Measurements from ENCODE around the gene P2RY13. TPM values are rescaled to one million over a fixed set of nuclear protein-coding genes. Genes with fewer than 3 reads are reported as not detected.

P2RY13 gene
- total RNA-seq, 3 donors from 2014 or later = 0.29 to 1.9 (median 1.5) TPM

DNA sequence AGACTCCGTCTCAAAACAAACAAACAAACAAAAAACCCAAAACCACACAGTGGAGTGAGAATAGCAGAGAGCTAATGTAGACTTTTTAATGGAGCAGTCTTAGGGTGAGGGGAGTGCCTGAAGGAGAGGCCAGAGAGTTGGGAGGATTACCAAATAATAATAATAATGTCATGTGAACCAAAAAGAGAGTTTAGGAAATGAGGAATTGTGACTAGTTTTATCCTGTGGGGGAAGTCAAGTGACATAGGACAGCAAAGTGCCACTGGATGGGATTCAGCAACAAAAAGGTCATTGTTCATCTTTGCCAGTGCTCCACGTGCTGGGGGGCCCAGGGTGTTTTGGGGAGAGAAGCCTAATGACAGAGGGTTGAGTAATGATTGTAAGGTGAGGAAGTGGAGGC is 25.6 kb downstream of the P2RY13 start:
- intact Hi-C loops (cut with DNase I, micrococcal nuclease) = no loop called here
- Histone ChIP-seq H3K4me1 (ENCODE audit: low read depth) (no peaks in the 10 kb centered on the region), H3K4me3 (no peak overlapping the region), H3K9me3 (no peaks in the 10 kb centered on the region), H3K36me3 (ENCODE audit: low read depth) (no peaks in the 10 kb centered on the region)
- no peak for DNase-seq
- TF ChIP-seq, protein P1, sequence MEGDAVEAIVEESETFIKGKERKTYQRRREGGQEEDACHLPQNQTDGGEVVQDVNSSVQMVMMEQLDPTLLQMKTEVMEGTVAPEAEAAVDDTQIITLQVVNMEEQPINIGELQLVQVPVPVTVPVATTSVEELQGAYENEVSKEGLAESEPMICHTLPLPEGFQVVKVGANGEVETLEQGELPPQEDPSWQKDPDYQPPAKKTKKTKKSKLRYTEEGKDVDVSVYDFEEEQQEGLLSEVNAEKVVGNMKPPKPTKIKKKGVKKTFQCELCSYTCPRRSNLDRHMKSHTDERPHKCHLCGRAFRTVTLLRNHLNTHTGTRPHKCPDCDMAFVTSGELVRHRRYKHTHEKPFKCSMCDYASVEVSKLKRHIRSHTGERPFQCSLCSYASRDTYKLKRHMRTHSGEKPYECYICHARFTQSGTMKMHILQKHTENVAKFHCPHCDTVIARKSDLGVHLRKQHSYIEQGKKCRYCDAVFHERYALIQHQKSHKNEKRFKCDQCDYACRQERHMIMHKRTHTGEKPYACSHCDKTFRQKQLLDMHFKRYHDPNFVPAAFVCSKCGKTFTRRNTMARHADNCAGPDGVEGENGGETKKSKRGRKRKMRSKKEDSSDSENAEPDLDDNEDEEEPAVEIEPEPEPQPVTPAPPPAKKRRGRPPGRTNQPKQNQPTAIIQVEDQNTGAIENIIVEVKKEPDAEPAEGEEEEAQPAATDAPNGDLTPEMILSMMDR (IDR thresholded peaks at IDR 0.05) = no peak
- ATAC-seq = no peak

DNA sequence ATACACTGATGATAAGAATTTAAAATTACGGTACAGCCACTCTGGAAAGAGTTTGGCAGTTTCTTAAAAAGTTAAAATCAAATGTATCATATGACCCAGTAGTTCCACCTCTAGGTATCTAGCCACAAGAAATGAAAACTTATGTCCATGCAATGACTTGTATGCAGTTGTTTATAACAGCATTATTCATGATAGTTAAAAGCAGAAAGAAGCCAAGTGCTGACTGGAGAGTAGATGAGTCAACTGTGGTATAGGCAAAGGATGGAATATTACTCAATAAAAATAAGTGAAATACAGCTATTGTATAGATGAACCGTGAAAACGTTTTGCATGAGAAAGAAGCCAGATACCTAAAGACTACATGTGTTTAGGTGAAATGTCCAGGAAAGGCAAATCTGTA is 27.6 kb downstream of the P2RY13 start:
- TF ChIP-seq, protein P1 (IDR thresholded peaks at IDR 0.05) = no peak
- Histone ChIP-seq H3K9me3 (no peaks in the 10 kb centered on the region), H3K4me3 (no peak overlapping the region), H3K36me3 (ENCODE audit: low read depth) (no peaks in the 10 kb centered on the region), H3K4me1 (ENCODE audit: low read depth) (no peaks in the 10 kb centered on the region)
- ATAC-seq = no peak
- DNase-seq = no peak
- intact Hi-C loops (cut with DNase I, micrococcal nuclease) = no loop called here

DNA sequence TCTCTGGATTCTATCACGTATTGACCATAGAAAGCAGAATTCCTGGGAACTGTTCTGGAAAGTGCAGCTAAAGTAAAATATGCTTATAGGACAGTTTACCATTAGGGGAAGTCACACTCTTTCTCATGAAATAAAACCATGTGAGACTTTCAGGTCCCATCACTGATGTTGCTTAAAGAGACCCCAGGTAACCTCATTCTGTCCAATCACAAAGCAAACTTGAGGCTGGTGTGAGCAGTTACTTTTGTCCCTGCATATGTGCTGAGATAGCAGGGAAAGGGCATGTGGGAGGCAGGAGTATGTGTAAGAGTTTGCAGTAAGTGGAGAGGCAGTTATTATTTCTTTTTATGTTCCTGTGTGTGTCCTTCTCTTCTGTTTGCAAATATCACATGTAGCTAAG is 28.8 kb downstream of the P2RY13 start:
- Histone ChIP-seq H3K9me3 (no peaks in the 10 kb centered on the region), H3K4me3 (no peak overlapping the region), H3K4me1 (ENCODE audit: low read depth) (no peaks in the 10 kb centered on the region), H3K36me3 (ENCODE audit: low read depth) (no peaks in the 10 kb centered on the region)
- ATAC-seq (no peak), DNase-seq (no peak)
- TF ChIP-seq, protein P1 (IDR thresholded peaks at IDR 0.05) = no peak
- intact Hi-C loops (cut with DNase I, micrococcal nuclease) = no loop called here

DNA sequence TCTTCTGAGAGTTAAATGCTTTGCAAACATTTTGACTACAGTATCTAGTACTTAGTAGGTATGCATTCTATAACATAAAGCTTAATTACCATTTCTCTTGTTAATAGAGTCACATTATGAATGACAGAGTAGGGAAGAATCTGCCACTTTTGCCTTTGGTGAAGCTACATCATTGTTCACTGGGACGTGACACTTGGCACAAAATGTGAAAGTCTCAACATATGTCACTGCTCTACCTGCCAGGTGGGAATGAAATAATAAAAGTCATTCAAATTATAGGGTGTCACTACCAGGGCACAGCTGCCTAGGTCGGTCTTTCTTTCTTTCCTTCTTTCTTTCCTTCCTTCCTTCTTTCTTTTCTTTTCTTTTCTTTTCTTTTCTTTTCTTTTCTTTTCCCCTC is 30.3 kb downstream of the P2RY13 start:
- ATAC-seq (no peak), DNase-seq (no peak)
- H3K4me1 ChIP-seq (ENCODE audit: low read depth) = no peaks in the 10 kb centered on the region
- H3K9me3 ChIP-seq = no peaks in the 10 kb centered on the region
- H3K4me3 ChIP-seq = no peak overlapping the region
- TF ChIP-seq, protein P1 (IDR thresholded peaks at IDR 0.05) = no peak
- H3K36me3 ChIP-seq (ENCODE audit: low read depth) = no peaks in the 10 kb centered on the region
- intact Hi-C loops (cut with DNase I, micrococcal nuclease) = no loop called here

DNA sequence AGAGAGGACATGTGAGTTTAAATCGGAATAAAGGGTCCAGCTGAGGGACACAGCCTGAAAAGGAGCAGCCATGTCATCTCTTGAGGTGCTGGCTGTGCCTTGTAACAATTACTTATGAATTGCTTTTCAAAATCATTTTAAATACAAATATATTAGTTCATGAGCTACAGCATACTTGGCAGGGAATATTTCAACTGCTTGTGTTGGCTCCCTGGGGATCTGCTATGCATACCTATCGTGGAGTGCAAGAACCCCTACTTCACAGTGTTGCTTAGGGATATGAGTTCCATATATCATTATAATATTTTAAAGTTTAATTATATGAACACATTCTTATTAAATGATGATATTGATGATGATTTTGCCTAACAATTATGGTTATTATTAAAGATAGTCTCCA is 31.9 kb downstream of the P2RY13 start:
- Histone ChIP-seq H3K4me3 (no peak overlapping the region), H3K4me1 (ENCODE audit: low read depth) (no peaks in the 10 kb centered on the region), H3K9me3 (no peaks in the 10 kb centered on the region), H3K36me3 (ENCODE audit: low read depth) (no peaks in the 10 kb centered on the region)
- DNase-seq (no peak), ATAC-seq (no peak)
- TF ChIP-seq, protein P1 (IDR thresholded peaks at IDR 0.05) = no peak
- intact Hi-C loops (cut with DNase I, micrococcal nuclease) = no loop called here

DNA sequence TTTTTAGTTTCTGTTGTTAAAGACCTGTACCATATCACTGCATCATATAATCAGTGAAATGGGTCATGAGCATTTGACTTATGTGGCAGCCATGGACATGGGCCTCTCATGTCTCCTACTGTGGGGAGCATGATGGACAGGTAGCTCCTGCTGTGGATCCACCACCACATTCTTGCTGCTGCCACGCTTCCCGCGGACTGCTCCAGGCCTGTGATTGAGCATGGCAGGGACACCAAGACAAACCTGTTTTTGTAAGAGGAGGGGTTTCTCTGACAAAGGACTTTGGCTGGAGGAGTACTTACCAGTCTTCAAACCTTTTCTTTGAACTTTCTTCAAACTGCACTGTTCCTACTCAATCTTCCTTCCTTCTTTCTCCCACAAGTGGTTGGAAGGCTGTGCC is 33.1 kb downstream of the P2RY13 start:
- no peaks in the 10 kb centered on the region for H3K4me1 ChIP-seq (ENCODE audit: low read depth)
- no peaks in the 10 kb centered on the region for H3K9me3 ChIP-seq
- ATAC-seq (no peak), DNase-seq (no peak)
- H3K36me3 ChIP-seq (ENCODE audit: low read depth) = no peaks in the 10 kb centered on the region
- H3K4me3 ChIP-seq = no peak overlapping the region
- TF ChIP-seq, protein P1 (IDR thresholded peaks at IDR 0.05) = no peak
- intact Hi-C loops (cut with DNase I, micrococcal nuclease) = no loop called here

Data from mucosa of descending colon (tissue), 3 donors.